Gastroesophageal sphincter (tissue), 3 donors: ENCODE results near the gene ZSCAN5A.

Experiments used
- POLR2A ChIP-seq, 2 donors: fragments of 450-650 bp; IDR thresholded peaks; one replicate each; pipeline ENCODE4 v1.6.1; 2017; ENCODE audit warnings: antibody characterized with exemption in 2 of 2, mild to moderate bottlenecking in 2 of 2, moderate library complexity in 1 of 2
- POLR2AphosphoS5 ChIP-seq: sonication (generic); formaldehyde crosslinking; IDR thresholded peaks from one replicate; pipeline ENCODE4 v1.6.1; 2017; ENCODE audit warnings: antibody characterized with exemption
- TF ChIP-seq, protein P1 (sequence below), 4 experiments: fragments of 200-600 bp in 2 of 4; fragments of 450-650 bp in 2 of 4; sonication (generic) in 1 of 4; IDR thresholded peaks; one replicate each; pipeline ENCODE4 v1.5.1; 2017 to 2019; ENCODE audit warnings: antibody characterized with exemption in 4 of 4, mild to moderate bottlenecking in 2 of 4, moderate library complexity in 2 of 4

DNA sequence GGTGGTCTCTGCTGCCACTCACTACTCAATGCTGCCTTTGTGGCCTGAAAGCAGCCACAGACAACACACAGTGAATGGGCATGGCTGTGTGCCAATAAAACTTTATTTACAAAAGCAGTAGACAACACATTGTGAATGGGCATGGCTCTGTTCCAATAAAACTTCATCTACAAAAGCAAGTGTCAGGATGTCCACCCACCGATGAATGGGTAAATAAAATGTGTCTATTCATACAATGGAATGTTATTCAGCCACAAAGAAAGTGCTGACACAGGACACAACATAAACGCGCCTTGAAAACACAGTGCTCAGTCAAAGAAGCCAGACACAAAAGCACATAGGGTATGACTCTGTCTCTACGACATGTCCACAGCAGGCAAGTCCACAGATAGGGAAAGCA lies 20.1 kb downstream of the ZSCAN5A start:
- TF ChIP-seq, protein P1, sequence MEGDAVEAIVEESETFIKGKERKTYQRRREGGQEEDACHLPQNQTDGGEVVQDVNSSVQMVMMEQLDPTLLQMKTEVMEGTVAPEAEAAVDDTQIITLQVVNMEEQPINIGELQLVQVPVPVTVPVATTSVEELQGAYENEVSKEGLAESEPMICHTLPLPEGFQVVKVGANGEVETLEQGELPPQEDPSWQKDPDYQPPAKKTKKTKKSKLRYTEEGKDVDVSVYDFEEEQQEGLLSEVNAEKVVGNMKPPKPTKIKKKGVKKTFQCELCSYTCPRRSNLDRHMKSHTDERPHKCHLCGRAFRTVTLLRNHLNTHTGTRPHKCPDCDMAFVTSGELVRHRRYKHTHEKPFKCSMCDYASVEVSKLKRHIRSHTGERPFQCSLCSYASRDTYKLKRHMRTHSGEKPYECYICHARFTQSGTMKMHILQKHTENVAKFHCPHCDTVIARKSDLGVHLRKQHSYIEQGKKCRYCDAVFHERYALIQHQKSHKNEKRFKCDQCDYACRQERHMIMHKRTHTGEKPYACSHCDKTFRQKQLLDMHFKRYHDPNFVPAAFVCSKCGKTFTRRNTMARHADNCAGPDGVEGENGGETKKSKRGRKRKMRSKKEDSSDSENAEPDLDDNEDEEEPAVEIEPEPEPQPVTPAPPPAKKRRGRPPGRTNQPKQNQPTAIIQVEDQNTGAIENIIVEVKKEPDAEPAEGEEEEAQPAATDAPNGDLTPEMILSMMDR (IDR thresholded peaks at IDR 0.05) = no peak
- TF ChIP-seq POLR2A (IDR thresholded peaks at IDR 0.05) (no peak), POLR2AphosphoS5 (no peak)
